Astrocyte of the spinal cord (primary cell): ENCODE data around the gene HSPH1.
"Not testable (repeated sequence)": the region's sequence is repeated elsewhere in the genome, so short reads cannot be mapped to it uniquely, and the experiment has no call there.

Experiments
- DNase-seq: peaks from one replicate; pipeline ENCODE4 v3.0.0; 2011; ENCODE audit warnings: low read depth, low spot score
- H3K4me3 ChIP-seq: 2 replicates; pipeline ENCODE4 v1.5.1; 2011; ENCODE audit warnings: low read depth, mild to moderate bottlenecking, low read length, moderate library complexity
- in situ Hi-C: cut with HindIII; loops from 2 replicates; pipeline ENCODE4 v1.10.0; 2017; ENCODE audit warnings: low sequenced_read_pairs
- TF ChIP-seq, protein P1 (sequence below): IDR thresholded peaks from 2 replicates; pipeline ENCODE4 v1.5.1; 2012; ENCODE audit warnings: low read depth, mild to moderate bottlenecking, low read length, inconsistent platforms

The HSPH1 gene

DNA sequence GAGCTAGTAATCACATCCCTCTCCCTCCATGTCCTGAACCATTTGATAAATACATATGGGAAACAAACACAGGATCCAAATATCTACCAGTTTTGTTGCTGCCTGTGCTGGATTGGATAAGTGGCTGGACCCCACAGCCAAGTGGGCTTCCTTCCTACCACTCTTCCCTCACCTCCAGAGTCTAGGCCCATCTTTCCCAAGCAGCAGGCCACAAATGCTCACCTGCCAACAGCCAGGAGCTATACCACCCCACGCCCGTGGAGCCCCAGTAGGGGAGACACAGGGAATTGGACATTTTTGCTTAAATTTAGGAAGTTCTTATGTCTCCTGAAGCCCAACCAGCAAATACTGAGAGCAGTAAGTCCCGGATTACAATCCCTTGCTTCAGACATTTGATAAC lies 55.8 kb downstream of the HSPH1 start:
- H3K4me3 ChIP-seq = no peak overlapping the region
- DNase-seq = no peak
- TF ChIP-seq, protein P1, sequence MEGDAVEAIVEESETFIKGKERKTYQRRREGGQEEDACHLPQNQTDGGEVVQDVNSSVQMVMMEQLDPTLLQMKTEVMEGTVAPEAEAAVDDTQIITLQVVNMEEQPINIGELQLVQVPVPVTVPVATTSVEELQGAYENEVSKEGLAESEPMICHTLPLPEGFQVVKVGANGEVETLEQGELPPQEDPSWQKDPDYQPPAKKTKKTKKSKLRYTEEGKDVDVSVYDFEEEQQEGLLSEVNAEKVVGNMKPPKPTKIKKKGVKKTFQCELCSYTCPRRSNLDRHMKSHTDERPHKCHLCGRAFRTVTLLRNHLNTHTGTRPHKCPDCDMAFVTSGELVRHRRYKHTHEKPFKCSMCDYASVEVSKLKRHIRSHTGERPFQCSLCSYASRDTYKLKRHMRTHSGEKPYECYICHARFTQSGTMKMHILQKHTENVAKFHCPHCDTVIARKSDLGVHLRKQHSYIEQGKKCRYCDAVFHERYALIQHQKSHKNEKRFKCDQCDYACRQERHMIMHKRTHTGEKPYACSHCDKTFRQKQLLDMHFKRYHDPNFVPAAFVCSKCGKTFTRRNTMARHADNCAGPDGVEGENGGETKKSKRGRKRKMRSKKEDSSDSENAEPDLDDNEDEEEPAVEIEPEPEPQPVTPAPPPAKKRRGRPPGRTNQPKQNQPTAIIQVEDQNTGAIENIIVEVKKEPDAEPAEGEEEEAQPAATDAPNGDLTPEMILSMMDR = no peak
- in situ Hi-C loops = no loop called here

DNA sequence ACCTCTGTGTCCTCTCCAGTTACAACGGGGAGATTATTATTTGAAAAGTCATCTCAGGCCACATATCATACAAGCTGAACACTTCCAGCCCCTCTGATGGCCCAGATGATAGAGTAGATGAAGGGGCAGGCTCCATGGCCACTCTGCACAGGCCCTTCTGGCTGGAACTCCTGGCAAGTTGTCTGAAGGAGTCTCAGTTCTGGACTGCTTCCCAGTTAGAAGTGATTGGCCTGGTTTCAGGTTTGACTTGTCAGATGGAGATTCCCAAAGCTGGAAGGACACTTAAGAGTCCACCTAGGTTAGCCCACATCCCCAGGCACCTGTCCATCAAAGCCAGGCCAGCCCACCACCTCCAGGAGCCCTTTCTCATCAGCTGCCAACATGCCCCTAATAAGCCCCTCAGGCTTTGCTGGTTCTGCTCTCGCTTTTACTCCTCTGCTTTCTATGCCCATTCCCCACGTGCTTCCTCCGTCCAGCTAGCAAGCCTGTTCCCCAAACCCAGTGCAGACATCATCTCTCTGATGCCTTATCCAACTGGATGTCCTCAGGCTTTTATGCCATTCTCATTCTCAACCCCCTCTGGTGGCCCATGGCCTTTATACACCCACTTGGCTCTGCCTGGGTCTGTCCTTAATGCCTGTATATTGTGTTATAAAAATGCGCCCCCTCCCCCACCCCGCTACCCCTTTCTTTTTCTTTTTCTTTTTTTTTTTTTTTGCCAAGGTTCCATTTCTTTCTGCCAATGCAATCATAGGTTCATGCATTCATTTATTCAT lies 56.5 kb downstream of the HSPH1 start:
- no peak for DNase-seq
- in situ Hi-C loops = no loop called here
- TF ChIP-seq, protein P1 = no peak
- H3K4me3 ChIP-seq = no peak overlapping the region

DNA sequence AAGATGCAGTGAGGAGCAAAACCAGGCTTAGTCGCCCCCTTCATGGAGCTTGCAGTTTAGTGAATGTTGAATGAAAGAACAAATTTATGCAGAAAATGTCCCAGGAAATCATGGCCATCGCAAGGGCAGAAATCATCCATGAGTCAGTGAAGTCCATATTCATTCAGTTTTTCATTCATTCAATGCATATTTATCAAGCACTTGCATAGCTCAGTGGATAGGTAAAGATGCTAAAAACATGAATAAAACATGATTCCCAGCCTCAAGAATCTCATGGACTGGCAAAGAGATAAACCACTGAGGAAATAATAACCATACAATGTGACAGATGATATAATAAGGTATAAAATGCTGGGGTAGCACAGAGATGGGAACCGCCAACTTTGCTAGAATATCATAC lies 58.8 kb downstream of the HSPH1 start:
- in situ Hi-C loops = no loop called here
- TF ChIP-seq, protein P1 = no peak
- no peak for DNase-seq
- H3K4me3 ChIP-seq = no peak overlapping the region

DNA sequence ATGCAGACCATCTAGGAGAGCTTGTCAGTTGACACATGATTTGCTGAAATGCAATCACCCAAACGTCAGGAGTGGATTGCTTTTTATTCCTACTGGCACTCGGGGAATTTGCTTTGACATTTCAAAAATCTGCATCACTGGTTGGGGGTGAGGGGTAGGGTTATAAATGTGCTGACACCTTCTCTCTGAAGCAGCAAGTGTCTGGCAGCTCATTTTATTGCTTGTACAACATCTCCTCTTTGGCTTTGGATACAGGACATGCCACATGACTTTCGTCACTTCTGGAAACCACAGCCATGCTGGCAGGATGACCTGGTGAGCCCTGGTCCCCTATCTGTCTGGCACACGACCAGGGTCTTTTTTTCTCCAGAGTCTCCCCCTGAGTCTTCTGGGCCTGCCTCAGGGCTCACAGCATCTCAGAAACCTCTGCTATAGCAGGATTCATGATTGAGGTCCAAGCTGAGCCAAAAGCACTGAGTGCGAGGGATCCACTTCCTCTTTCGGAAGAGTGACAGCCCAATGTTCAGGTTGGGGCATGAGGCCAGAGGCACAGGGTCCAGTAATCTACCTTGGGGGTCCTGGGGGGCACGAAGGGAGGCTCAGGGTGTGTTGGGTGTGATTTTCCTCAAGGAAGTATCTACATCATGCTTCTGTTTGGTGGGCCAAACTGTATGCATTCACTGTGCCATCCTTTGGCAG lies 60.1 kb downstream of the HSPH1 start:
- no peak for DNase-seq
- in situ Hi-C loops = no loop called here
- no peak overlapping the region for H3K4me3 ChIP-seq
- TF ChIP-seq, protein P1 = no peak

DNA sequence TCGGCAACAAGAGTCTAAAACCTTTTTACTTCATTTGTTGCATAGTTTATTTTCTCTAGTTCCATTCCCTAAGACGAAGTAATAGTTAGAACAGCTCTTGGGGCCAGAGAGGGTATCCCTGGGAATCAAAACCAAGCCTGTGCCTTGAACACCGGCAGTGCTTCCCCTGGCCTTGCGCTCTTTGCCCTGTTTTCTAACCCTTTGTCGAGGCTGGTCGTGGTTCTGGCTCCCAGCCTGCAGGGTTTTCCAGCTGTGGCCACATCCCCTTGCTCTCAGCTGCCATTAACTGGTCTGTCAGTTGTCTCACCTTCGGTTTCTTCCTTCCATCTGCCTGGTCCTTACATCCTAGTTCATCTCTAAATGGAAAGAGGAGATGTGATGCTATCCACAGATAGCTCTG lies 61.0 kb downstream of the HSPH1 start:
- DNase-seq = no peak
- in situ Hi-C loops = no loop called here
- TF ChIP-seq, protein P1 = no peak

DNA sequence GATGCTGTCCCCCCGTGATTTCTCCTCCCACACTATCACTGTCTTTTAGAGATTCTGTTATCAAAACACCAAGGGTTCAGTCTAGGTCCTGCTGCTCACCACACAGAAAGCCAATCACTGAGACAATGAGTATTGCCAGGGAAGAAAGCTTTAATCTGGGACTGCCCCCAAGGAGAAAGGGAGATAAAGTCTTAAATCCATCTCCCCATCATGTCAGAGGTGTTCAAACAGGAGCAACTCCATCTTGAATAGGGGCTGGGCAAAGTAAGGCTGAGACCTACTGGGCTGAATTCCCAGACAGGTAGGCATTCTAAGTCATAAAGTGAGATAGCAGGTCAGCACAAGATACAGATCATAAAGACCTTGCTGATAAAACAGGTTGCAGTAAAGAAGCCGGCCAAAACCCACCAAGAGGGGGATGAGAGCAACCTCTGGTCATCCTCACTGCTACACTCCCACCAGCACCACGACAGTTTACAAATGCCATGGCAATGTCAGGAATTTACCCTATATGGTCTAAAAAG lies 63.7 kb downstream of the HSPH1 start:
- DNase-seq, in situ Hi-C loops, H3K4me3 ChIP-seq: not testable (repeated sequence)

More for the DNA sequence above, 61.0 kb downstream of the HSPH1 start:
- H3K4me3 ChIP-seq = no peak overlapping the region
